Peyer's patch (tissue), 4 donors: ENCODE results near the gene PPP1CA.

ENCODE experiments used
- CTCF ChIP-seq, 6 experiments: fragments of 450-650 bp in 4 of 6; fragments of 200-600 bp in 2 of 6; sonication (generic) in 1 of 6; IDR thresholded peaks; one replicate each; pipeline ENCODE4 v1.5.1; 2017 to 2019; ENCODE audit warnings: antibody characterized with exemption in 6 of 6, mild to moderate bottlenecking in 3 of 6, moderate library complexity in 1 of 6
- POLR2A ChIP-seq, 2 donors: fragments of 450-650 bp; IDR thresholded peaks; one replicate each; pipeline ENCODE4 v1.5.1; 2017; ENCODE audit warnings: antibody characterized with exemption in 2 of 2, mild to moderate bottlenecking in 2 of 2, moderate library complexity in 2 of 2

DNA sequence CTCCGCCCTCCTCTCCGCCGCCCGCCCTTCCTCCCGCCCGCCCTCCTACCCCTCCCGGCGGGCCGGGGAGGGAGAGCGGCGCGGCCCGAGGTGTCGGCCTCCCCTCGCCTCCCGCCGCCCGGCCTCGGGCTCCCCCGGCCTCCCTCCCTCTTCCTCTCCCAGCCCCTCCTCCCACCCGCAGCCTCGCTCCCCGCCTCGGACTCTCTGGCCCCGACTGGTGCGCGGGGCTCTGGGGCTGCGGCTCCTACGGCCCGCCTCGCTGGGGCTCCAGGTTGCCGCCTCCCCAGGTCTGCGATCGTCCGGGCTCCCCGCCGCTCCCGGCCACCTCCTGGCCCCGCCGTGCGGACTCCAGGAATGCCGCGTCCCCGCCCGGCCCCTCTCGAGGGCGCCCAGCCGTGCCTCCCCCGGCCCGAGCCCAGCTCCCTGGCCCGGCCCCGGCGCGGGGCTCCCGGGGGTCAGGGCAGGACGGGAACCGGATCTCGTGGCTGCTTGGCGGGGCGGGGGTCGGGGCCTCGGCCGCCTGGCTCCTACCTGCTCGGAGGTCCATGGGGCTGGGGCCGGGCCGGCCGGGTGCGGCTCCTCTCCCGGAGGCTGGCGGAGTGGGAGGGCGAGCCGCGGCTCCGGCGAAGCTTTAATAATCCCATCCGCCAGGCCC is 28.5 kb downstream of the PPP1CA start, which contains the start of gene CLCF1:
- no peak for TF ChIP-seq CTCF (IDR thresholded peaks at IDR 0.05)
- peak in 1 of 2 donors; percentile 8 for TF ChIP-seq POLR2A (IDR thresholded peaks at IDR 0.05)
